SK-N-SH treated with all-trans-retinoic acid at 6 μM for 48 hours (cell line): ENCODE data around the gene GPR132.

Experiments
- ATAC-seq: fragments of 200-7000 bp; cut with Tn5 transposase; 3 replicates; pipeline ENCODE4 v1.9.1; 2020; ENCODE audit warnings: mild to moderate bottlenecking, moderate library complexity
- BACH2 ChIP-seq: fragments of 250-450 bp; sonication (Bioruptor Pico); IDR thresholded peaks from 2 replicates; pipeline ENCODE4 v1.9.0; 2021; ENCODE audit warnings: mild to moderate bottlenecking, borderline replicate concordance
- CSDC2 ChIP-seq: fragments of 250-450 bp; sonication (Bioruptor Pico); IDR thresholded peaks from 2 replicates; pipeline ENCODE4 v1.5.0; 2020; ENCODE audit warnings: mild to moderate bottlenecking, moderate library complexity
- ESRRG ChIP-seq: fragments of 250-450 bp; sonication (Bioruptor Pico); IDR thresholded peaks from 2 replicates; pipeline ENCODE4 v1.6.1; 2021; ENCODE audit warnings: mild to moderate bottlenecking
- ISL1 ChIP-seq: fragments of 250-450 bp; sonication (Bioruptor Pico); IDR thresholded peaks from 2 replicates; pipeline ENCODE4 v2.1.2; 2022; ENCODE audit warnings: mild to moderate bottlenecking, moderate library complexity
- OSR1 ChIP-seq: fragments of 250-450 bp; sonication (Bioruptor Pico); IDR thresholded peaks from 2 replicates; pipeline ENCODE4 v1.8.0; 2022; ENCODE audit warnings: moderate library complexity, mild to moderate bottlenecking, inconsistent platforms
- PPARA ChIP-seq: fragments of 250-450 bp; sonication (Bioruptor Pico); IDR thresholded peaks from 2 replicates; pipeline ENCODE4 v1.5.0; 2020; ENCODE audit warnings: mild to moderate bottlenecking, borderline replicate concordance
- RARB ChIP-seq: fragments of 250-450 bp; sonication (Bioruptor Pico); IDR thresholded peaks from 2 replicates; pipeline ENCODE4 v1.8.0; 2021; ENCODE audit warnings: mild to moderate bottlenecking, moderate library complexity
- SNAI2 ChIP-seq: fragments of 250-450 bp; sonication (Bioruptor Pico); IDR thresholded peaks from 2 replicates; pipeline ENCODE4 v1.5.0; 2020; ENCODE audit warnings: mild to moderate bottlenecking, moderate library complexity
- TCF4 ChIP-seq: fragments of 250-450 bp; sonication (Bioruptor Pico); IDR thresholded peaks from 2 replicates; pipeline ENCODE4 v1.8.0; 2021; ENCODE audit warnings: mild to moderate bottlenecking, moderate library complexity, borderline replicate concordance
- TOX ChIP-seq: fragments of 250-450 bp; sonication (Bioruptor Pico); IDR thresholded peaks from 2 replicates; pipeline ENCODE4 v1.8.0; 2021; ENCODE audit warnings: mild to moderate bottlenecking, moderate library complexity, borderline replicate concordance
- ZC3H10 ChIP-seq: fragments of 250-450 bp; sonication (Bioruptor Pico); IDR thresholded peaks from 2 replicates; pipeline ENCODE4 v1.5.1; 2021; ENCODE audit warnings: mild to moderate bottlenecking, moderate library complexity
- ZFP3 ChIP-seq: fragments of 250-450 bp; sonication (Bioruptor Pico); IDR thresholded peaks from 2 replicates; pipeline ENCODE4 v1.5.0; 2020; ENCODE audit warnings: mild to moderate bottlenecking, moderate library complexity
- ZFP30 ChIP-seq: fragments of 450-650 bp; formaldehyde crosslinking; IDR thresholded peaks from 2 replicates; pipeline ENCODE4 v1.5.0; 2022; ENCODE audit warnings: mild to moderate bottlenecking, moderate library complexity
- ZNF565 ChIP-seq: fragments of 450-650 bp; formaldehyde crosslinking; conservative IDR thresholded peaks from 2 replicates; pipeline ENCODE4 v1.5.0; 2020; ENCODE audit warnings: low read depth, mild to moderate bottlenecking, moderate library complexity
- ZNF70 ChIP-seq: fragments of 450-650 bp; formaldehyde crosslinking; IDR thresholded peaks from 2 replicates; pipeline ENCODE4 v1.5.0; 2020; ENCODE audit warnings: mild to moderate bottlenecking, moderate library complexity
- TF ChIP-seq, protein P1 (sequence below): fragments of 250-450 bp; sonication (Bioruptor Pico); IDR thresholded peaks from 2 replicates; pipeline ENCODE4 v1.8.0; 2021; ENCODE audit warnings: low read depth, mild to moderate bottlenecking, moderate library complexity, borderline replicate concordance
- TF ChIP-seq, protein P2 (sequence below): fragments of 250-450 bp; sonication (Bioruptor Pico); IDR thresholded peaks from 2 replicates; pipeline ENCODE4 v1.8.0; 2020; ENCODE audit warnings: mild to moderate bottlenecking, moderate library complexity, borderline replicate concordance
- TF ChIP-seq, protein P3 (sequence below): fragments of 250-450 bp; sonication (Bioruptor Pico); IDR thresholded peaks from 2 replicates; pipeline ENCODE4 v1.5.1; 2020; ENCODE audit warnings: low read depth, mild to moderate bottlenecking, moderate library complexity
- TF ChIP-seq, protein P4 (sequence below): fragments of 250-450 bp; sonication (Bioruptor Pico); IDR thresholded peaks from 2 replicates; pipeline ENCODE4 v1.5.0; 2020; ENCODE audit warnings: mild to moderate bottlenecking, moderate library complexity
- TF ChIP-seq, protein P5 (sequence below): fragments of 250-450 bp; sonication (Bioruptor Pico); IDR thresholded peaks from 2 replicates; pipeline ENCODE4 v1.5.1; 2021; ENCODE audit warnings: mild to moderate bottlenecking, moderate library complexity

GPR132 gene

DNA sequence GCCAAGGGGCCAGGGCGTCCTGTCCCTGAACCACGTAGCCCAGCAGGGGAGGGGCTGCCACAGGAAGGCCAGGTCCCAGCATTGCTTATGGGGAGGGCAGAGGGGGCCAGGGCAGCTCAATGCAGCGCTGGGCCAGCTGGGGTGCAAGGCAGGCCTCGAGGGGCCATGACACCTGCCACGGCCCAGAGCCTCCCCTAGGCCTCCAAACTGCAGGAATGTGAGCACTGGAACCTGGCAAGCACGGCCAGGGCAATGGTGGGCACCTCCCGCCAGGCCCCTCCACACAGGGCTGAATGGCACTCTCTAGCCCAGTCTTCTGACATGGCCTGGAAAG lies 32.5 kb upstream of the GPR132 start (continued):
- TF ChIP-seq, protein P1, sequence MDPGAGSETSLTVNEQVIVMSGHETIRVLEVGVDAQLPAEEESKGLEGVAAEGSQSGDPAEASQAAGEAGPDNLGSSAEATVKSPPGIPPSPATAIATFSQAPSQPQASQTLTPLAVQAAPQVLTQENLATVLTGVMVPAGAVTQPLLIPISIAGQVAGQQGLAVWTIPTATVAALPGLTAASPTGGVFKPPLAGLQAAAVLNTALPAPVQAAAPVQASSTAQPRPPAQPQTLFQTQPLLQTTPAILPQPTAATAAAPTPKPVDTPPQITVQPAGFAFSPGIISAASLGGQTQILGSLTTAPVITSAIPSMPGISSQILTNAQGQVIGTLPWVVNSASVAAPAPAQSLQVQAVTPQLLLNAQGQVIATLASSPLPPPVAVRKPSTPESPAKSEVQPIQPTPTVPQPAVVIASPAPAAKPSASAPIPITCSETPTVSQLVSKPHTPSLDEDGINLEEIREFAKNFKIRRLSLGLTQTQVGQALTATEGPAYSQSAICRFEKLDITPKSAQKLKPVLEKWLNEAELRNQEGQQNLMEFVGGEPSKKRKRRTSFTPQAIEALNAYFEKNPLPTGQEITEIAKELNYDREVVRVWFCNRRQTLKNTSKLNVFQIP (CRISPR knock-in tag) = no peak
- TF ChIP-seq ZFP3 (CRISPR knock-in tag) = no peak
- no peak for TF ChIP-seq OSR1
- TF ChIP-seq ESRRG (CRISPR knock-in tag) = no peak
- TF ChIP-seq, protein P2, sequence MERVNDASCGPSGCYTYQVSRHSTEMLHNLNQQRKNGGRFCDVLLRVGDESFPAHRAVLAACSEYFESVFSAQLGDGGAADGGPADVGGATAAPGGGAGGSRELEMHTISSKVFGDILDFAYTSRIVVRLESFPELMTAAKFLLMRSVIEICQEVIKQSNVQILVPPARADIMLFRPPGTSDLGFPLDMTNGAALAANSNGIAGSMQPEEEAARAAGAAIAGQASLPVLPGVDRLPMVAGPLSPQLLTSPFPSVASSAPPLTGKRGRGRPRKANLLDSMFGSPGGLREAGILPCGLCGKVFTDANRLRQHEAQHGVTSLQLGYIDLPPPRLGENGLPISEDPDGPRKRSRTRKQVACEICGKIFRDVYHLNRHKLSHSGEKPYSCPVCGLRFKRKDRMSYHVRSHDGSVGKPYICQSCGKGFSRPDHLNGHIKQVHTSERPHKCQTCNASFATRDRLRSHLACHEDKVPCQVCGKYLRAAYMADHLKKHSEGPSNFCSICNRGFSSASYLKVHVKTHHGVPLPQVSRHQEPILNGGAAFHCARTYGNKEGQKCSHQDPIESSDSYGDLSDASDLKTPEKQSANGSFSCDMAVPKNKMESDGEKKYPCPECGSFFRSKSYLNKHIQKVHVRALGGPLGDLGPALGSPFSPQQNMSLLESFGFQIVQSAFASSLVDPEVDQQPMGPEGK = no peak
- TF ChIP-seq ZC3H10 = no peak
- TF ChIP-seq SNAI2 (CRISPR knock-in tag) = no peak
- TF ChIP-seq, all 23 proteins: peak for 0

DNA sequence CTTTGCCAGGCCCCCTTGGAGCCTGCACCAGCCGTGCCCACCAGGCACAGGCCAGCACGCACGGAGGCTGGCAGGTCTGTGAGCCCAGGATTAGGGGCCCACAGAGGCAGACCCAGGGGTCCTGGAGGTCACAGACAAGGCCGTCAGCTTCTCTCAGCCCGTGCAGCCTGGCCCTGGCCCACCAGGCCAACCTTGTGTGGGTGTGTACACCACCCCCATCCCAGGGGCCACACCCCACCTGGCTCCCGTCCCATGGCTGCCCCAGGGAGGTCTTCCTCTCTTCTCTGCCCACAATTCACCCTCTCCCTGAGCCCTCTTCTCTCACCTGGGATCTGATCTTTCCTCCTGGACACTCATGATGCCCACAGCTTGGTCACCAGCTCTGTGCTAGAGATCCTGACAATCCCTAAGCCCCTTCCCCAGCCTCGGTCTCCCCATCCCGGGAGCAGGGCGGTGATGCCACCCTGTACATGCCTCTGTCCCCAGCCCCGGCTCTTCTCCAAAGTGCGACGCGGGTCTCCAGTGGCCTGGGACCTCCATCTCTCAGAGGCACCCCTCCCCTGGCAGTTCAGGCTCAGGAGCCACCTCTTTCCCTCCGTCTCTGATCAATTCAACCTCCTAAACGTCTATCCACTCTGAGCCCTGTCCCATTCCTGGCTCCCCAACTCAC lies 31.1 kb upstream of the GPR132 start:
- ATAC-seq = no peak
- TF ChIP-seq ZFP30 (CRISPR knock-in tag) (no peak), RARB (CRISPR knock-in tag) (no peak), ZFP3 (CRISPR knock-in tag) (no peak), ESRRG (CRISPR knock-in tag) (no peak), ZC3H10 (no peak), CSDC2 (no peak), ZNF565 (CRISPR knock-in tag) (no peak), PPARA (CRISPR knock-in tag) (no peak), BACH2 (CRISPR knock-in tag) (no peak), TCF4 (CRISPR knock-in tag) (no peak), ZNF70 (CRISPR knock-in tag) (no peak)
- TF ChIP-seq, protein P2 = no peak
- TF ChIP-seq, protein P1 (CRISPR knock-in tag) = no peak

DNA sequence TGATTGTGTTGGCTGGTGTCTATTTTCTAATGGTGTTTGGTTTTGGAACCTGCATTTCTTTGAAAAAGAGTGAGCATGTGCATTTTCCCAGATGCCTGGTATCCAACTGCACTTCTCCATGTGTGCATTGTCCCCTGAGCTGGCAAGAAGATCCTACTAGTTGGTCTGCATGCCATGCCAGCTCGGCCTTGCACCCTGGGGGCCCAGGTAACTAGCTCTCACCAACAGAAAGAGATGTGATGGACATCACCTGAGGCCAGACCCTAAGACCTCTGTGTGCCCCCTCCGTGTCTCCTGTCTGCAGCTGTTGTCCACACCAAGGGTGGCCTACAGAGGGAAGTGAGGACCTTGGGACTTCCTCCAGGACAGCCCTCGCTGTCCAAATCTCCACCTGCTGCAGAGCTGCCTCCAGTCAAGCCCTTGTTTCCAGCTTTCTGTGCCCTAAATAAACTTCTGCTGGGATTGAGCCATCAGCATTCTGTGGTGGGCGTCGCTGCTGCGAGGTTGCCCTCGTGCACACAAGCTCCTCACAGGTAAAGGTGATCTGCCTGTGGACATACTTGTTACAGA lies 30.1 kb upstream of the GPR132 start:
- no peak for ATAC-seq
- TF ChIP-seq, protein P3, sequence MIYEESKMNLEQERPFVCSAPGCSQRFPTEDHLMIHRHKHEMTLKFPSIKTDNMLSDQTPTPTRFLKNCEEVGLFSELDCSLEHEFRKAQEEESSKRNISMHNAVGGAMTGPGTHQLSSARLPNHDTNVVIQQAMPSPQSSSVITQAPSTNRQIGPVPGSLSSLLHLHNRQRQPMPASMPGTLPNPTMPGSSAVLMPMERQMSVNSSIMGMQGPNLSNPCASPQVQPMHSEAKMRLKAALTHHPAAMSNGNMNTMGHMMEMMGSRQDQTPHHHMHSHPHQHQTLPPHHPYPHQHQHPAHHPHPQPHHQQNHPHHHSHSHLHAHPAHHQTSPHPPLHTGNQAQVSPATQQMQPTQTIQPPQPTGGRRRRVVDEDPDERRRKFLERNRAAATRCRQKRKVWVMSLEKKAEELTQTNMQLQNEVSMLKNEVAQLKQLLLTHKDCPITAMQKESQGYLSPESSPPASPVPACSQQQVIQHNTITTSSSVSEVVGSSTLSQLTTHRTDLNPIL (CRISPR knock-in tag) = no peak
- TF ChIP-seq, protein P4, sequence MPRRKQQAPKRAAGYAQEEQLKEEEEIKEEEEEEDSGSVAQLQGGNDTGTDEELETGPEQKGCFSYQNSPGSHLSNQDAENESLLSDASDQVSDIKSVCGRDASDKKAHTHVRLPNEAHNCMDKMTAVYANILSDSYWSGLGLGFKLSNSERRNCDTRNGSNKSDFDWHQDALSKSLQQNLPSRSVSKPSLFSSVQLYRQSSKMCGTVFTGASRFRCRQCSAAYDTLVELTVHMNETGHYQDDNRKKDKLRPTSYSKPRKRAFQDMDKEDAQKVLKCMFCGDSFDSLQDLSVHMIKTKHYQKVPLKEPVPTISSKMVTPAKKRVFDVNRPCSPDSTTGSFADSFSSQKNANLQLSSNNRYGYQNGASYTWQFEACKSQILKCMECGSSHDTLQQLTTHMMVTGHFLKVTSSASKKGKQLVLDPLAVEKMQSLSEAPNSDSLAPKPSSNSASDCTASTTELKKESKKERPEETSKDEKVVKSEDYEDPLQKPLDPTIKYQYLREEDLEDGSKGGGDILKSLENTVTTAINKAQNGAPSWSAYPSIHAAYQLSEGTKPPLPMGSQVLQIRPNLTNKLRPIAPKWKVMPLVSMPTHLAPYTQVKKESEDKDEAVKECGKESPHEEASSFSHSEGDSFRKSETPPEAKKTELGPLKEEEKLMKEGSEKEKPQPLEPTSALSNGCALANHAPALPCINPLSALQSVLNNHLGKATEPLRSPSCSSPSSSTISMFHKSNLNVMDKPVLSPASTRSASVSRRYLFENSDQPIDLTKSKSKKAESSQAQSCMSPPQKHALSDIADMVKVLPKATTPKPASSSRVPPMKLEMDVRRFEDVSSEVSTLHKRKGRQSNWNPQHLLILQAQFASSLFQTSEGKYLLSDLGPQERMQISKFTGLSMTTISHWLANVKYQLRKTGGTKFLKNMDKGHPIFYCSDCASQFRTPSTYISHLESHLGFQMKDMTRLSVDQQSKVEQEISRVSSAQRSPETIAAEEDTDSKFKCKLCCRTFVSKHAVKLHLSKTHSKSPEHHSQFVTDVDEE = no peak
- TF ChIP-seq TCF4 (CRISPR knock-in tag) (no peak), BACH2 (CRISPR knock-in tag) (no peak), TOX (CRISPR knock-in tag) (no peak), OSR1 (no peak), ZNF70 (CRISPR knock-in tag) (no peak), ISL1 (no peak), ESRRG (CRISPR knock-in tag) (no peak)
- TF ChIP-seq, protein P2 = no peak
- TF ChIP-seq, protein P5, sequence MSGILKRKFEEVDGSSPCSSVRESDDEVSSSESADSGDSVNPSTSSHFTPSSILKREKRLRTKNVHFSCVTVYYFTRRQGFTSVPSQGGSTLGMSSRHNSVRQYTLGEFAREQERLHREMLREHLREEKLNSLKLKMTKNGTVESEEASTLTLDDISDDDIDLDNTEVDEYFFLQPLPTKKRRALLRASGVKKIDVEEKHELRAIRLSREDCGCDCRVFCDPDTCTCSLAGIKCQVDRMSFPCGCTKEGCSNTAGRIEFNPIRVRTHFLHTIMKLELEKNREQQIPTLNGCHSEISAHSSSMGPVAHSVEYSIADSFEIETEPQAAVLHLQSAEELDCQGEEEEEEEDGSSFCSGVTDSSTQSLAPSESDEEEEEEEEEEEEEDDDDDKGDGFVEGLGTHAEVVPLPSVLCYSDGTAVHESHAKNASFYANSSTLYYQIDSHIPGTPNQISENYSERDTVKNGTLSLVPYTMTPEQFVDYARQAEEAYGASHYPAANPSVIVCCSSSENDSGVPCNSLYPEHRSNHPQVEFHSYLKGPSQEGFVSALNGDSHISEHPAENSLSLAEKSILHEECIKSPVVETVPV (CRISPR knock-in tag) = no peak
